Ishikawa (cell line): ENCODE measurements around the gene GM2A.

Experiments used
- CEBPB ChIP-seq: IDR thresholded peaks from 2 replicates; pipeline ENCODE4 v1.6.1; 2012
- CREB1 ChIP-seq: IDR thresholded peaks from 2 replicates; pipeline ENCODE4 v1.6.1; 2012; ENCODE audit warnings: low read depth
- EGR1 ChIP-seq: IDR thresholded peaks from 2 replicates; pipeline ENCODE4 v1.6.1; 2012
- EP300 ChIP-seq: IDR thresholded peaks from 2 replicates; pipeline ENCODE4 v1.6.1; 2012; ENCODE audit warnings: borderline replicate concordance
- FOXM1 ChIP-seq: IDR thresholded peaks from 2 replicates; pipeline ENCODE4 v1.6.1; 2012; ENCODE audit warnings: low read depth, borderline replicate concordance
- MAX ChIP-seq: IDR thresholded peaks from 2 replicates; pipeline ENCODE4 v1.6.1; 2012
- NFIC ChIP-seq: IDR thresholded peaks from 2 replicates; pipeline ENCODE4 v1.6.1; 2012
- RAD21 ChIP-seq: IDR thresholded peaks from 2 replicates; pipeline ENCODE4 v1.6.1; 2012; ENCODE audit warnings: low read depth
- REST ChIP-seq: IDR thresholded peaks from 2 replicates; pipeline ENCODE4 v1.6.1; 2012; ENCODE audit warnings: low read depth, mild to moderate bottlenecking
- TAF1 ChIP-seq: IDR thresholded peaks from 2 replicates; pipeline ENCODE4 v1.6.1; 2012; ENCODE audit warnings: low read depth, mild to moderate bottlenecking
- TCF12 ChIP-seq: IDR thresholded peaks from 2 replicates; pipeline ENCODE4 v1.6.1; 2012; ENCODE audit warnings: low read depth
- TEAD4 ChIP-seq: IDR thresholded peaks from 2 replicates; pipeline ENCODE4 v1.6.1; 2012
- USF1 ChIP-seq: IDR thresholded peaks from 2 replicates; pipeline ENCODE4 v1.6.1; 2012
- YY1 ChIP-seq: IDR thresholded peaks from 2 replicates; pipeline ENCODE4 v1.6.1; 2012; ENCODE audit warnings: low read depth
- ZBTB7A ChIP-seq: IDR thresholded peaks from 2 replicates; pipeline ENCODE4 v1.6.1; 2012; ENCODE audit warnings: low read depth

GM2A gene

GRCh38 chr5:151243564-151243963, 9.4 kb upstream of the GM2A start:
- TF ChIP-seq FOXM1, result no peak
- no peak for TF ChIP-seq CEBPB
- no peak for TF ChIP-seq YY1
- TF ChIP-seq NFIC, result no peak
- no peak for TF ChIP-seq MAX
- no peak for TF ChIP-seq TEAD4
- no peak for TF ChIP-seq USF1
- TF ChIP-seq REST, result no peak

- TF ChIP-seq CEBPB (no peak), REST (no peak), RAD21 (no peak), YY1 (no peak), ZBTB7A (no peak), TAF1 (no peak), EGR1 (no peak), FOXM1 (no peak), NFIC (no peak), EP300 (no peak)
Observed at GRCh38 chr5:151244206-151244605, 8.8 kb upstream of the GM2A start.

GRCh38 chr5:151245680-151246219, 7.2 kb upstream of the GM2A start:
- TF ChIP-seq YY1 (no peak), ZBTB7A (no peak), EP300 (no peak), FOXM1 (no peak), CREB1 (no peak), NFIC (no peak), USF1 (no peak), TEAD4 (no peak), MAX (no peak), CEBPB (no peak), TCF12 (no peak), TAF1 (no peak), RAD21 (no peak)

- no peak for TF ChIP-seq TEAD4
- no peak for TF ChIP-seq RAD21
- no peak for TF ChIP-seq CREB1
- no peak for TF ChIP-seq USF1
- no peak for TF ChIP-seq EGR1
- no peak for TF ChIP-seq EP300
- no peak for TF ChIP-seq YY1
- TF ChIP-seq TAF1, result no peak
- TF ChIP-seq TCF12, result no peak
- no peak for TF ChIP-seq MAX
- no peak for TF ChIP-seq REST
- no peak for TF ChIP-seq ZBTB7A
- no peak for TF ChIP-seq FOXM1
- TF ChIP-seq CEBPB, result no peak
- no peak for TF ChIP-seq NFIC
Observed at GRCh38 chr5:151248651-151249050, 4.3 kb upstream of the GM2A start.
